K562 (cell line): Measurements from ENCODE around the gene PDE6B.

Experiments
- CBX1 ChIP-seq: sonication (generic); IDR thresholded peaks from 2 replicates; pipeline ENCODE4 v1.6.1; 2016; ENCODE audit warnings: antibody characterized with exemption, low read depth, mild to moderate bottlenecking
- CHD2 ChIP-seq: IDR thresholded peaks from 2 replicates; pipeline ENCODE4 v1.6.1; 2011; ENCODE audit warnings: low read depth, low read length
- CTCF ChIP-seq, 3 experiments: IDR thresholded peaks in 2 of 3; conservative IDR thresholded peaks in 1 of 3; 2 replicates each; pipeline ENCODE4 v1.5.1; 2011 to 2012; ENCODE audit warnings: low read length in 3 of 3, mild to moderate bottlenecking in 3 of 3, control low read depth in 2 of 3, improper control_type of control experiment in 1 of 3, inconsistent platforms in 1 of 3, low read depth in 1 of 3, mixed read lengths in 1 of 3, moderate library complexity in 1 of 3; ENCODE audit not compliant: insufficient read depth in 2 of 3
- EZH2 ChIP-seq: IDR thresholded peaks from 2 replicates; pipeline ENCODE4 v1.6.1; 2012; ENCODE audit warnings: low read depth, mild to moderate bottlenecking, inconsistent platforms, low read length, borderline replicate concordance
- FOXP4 ChIP-seq: sonication (generic); formaldehyde crosslinking; IDR thresholded peaks from 2 replicates; pipeline ENCODE4 v1.8.0; 2022; ENCODE audit warnings: mild to moderate bottlenecking, missing genetic modification reagents, borderline replicate concordance
- MAFK ChIP-seq: IDR thresholded peaks from 2 replicates; pipeline ENCODE4 v1.6.1; 2011; ENCODE audit warnings: low read length, improper control_type of control experiment
- NFATC3 ChIP-seq: fragments of 450-650 bp; IDR thresholded peaks from 2 replicates; pipeline ENCODE4 v1.6.1; 2017; ENCODE audit warnings: mild to moderate bottlenecking
- NFIC ChIP-seq: fragments of 450-650 bp; IDR thresholded peaks from 2 replicates; pipeline ENCODE4 v1.6.1; 2017; ENCODE audit warnings: mild to moderate bottlenecking, inconsistent platforms
- NR2C2 ChIP-seq, 2 experiments: fragments of 200-800 bp in 1 of 2; sonication (Bioruptor generic) in 1 of 2; sonication (generic) in 1 of 2; formaldehyde crosslinking in 1 of 2; IDR thresholded peaks; 2 replicates each; pipeline versions ENCODE4 v1.6.1 to v1.8.0; 2016 to 2022; ENCODE audit warnings: mild to moderate bottlenecking in 1 of 2, missing compliant biosample characterization in 1 of 2, missing genetic modification characterization in 1 of 2, missing genetic modification reagents in 1 of 2
- PATZ1 ChIP-seq: fragments of 250-450 bp; sonication (Bioruptor Pico); IDR thresholded peaks from 2 replicates; pipeline ENCODE4 v1.5.0; 2020; ENCODE audit warnings: mild to moderate bottlenecking, borderline replicate concordance
- SREBF1 ChIP-seq: fragments of 150-350 bp; IDR thresholded peaks from 2 replicates; pipeline ENCODE4 v1.6.1; 2014; ENCODE audit warnings: antibody characterized with exemption, low read depth, low read length, borderline replicate concordance
- TAF1 ChIP-seq: IDR thresholded peaks from 2 replicates; pipeline ENCODE4 v1.6.1; 2011; ENCODE audit warnings: mild to moderate bottlenecking, low read length, moderate library complexity; ENCODE audit not compliant: insufficient read depth, control insufficient read depth, severe bottlenecking; ENCODE audit errors: extremely low read depth
- TGIF2 ChIP-seq: sonication (generic); formaldehyde crosslinking; IDR thresholded peaks from 2 replicates; pipeline ENCODE4 v1.8.1; 2022; ENCODE audit warnings: mild to moderate bottlenecking, missing genetic modification reagents, moderate library complexity
- ZFP91 ChIP-seq: sonication (generic); formaldehyde crosslinking; IDR thresholded peaks from 2 replicates; pipeline ENCODE4 v1.8.0; 2022; ENCODE audit warnings: mild to moderate bottlenecking, missing genetic modification reagents

- TF ChIP-seq EZH2 (no peak), CBX1 (no peak), NR2C2 (CRISPR knock-in tag; IDR thresholded peaks at IDR 0.05) (no peak), NR2C2 (tag; IDR thresholded peaks at IDR 0.05) (no peak), CHD2 (no peak), TGIF2 (CRISPR knock-in tag) (no peak), PATZ1 (CRISPR knock-in tag) (no peak), CTCF (IDR thresholded peaks at IDR 0.05 in 2 of 3, conservative IDR thresholded peaks at IDR 0.05 in 1 of 3; ENCODE audit: insufficient read depth in 2 of 3, low read depth in 1 of 3, low read length in 3 of 3) (no peak), SREBF1 (no peak), NFIC (no peak), ZFP91 (CRISPR knock-in tag) (no peak), FOXP4 (CRISPR knock-in tag) (no peak), MAFK (no peak), TAF1 (no peak), NFATC3 (no peak)
These were observed 78.2 kb downstream of the PDE6B start for GRCh38 chr4:703336-704197.
